ENCODE data around the gene HTR4. TPM values are rescaled to one million over a fixed set of nuclear protein-coding genes. Genes with fewer than 3 reads are reported as not detected.

The HTR4 gene
- total RNA-seq, 1 donor from 2014 or later, result not detected

GRCh38 chr5:148515460-148515859 lies 138.9 kb downstream of the HTR4 start:
- H3K9me3 Mint-ChIP-seq (ENCODE audit: unreplicated experiment), result no peaks in the 10 kb centered on the region
- H3K36me3 Mint-ChIP-seq (ENCODE audit: low read depth, unreplicated experiment), result no peaks in the 10 kb centered on the region
- H3K27me3 Mint-ChIP-seq (ENCODE audit: unreplicated experiment), result no peaks in the 10 kb centered on the region
- TF ChIP-seq CTCF (IDR thresholded peaks at IDR 0.05; ENCODE audit: unreplicated experiment), result no peak
- H3K4me1 Mint-ChIP-seq (ENCODE audit: unreplicated experiment), result no peaks in the 10 kb centered on the region
- no peak for DNase-seq (ENCODE audit: low spot score)
- no peak overlapping the region for H3K4me3 Mint-ChIP-seq (ENCODE audit: unreplicated experiment)
- no peak overlapping the region for H3K27ac Mint-ChIP-seq (ENCODE audit: unreplicated experiment)

GRCh38 chr5:148514344-148514743 lies 140.0 kb downstream of the HTR4 start:
- Mint-ChIP-seq H3K36me3 (ENCODE audit: low read depth, unreplicated experiment) (no peaks in the 10 kb centered on the region), H3K27me3 (ENCODE audit: unreplicated experiment) (no peaks in the 10 kb centered on the region), H3K4me1 (ENCODE audit: unreplicated experiment) (no peaks in the 10 kb centered on the region)

GRCh38 chr5:148512498-148512897 lies 141.8 kb downstream of the HTR4 start:
- Mint-ChIP-seq H3K36me3 (ENCODE audit: low read depth, unreplicated experiment) (no peaks in the 10 kb centered on the region), H3K27ac (ENCODE audit: unreplicated experiment) (no peak overlapping the region), H3K4me3 (ENCODE audit: unreplicated experiment) (no peak overlapping the region), H3K4me1 (ENCODE audit: unreplicated experiment) (no peaks in the 10 kb centered on the region), H3K27me3 (ENCODE audit: unreplicated experiment) (no peaks in the 10 kb centered on the region), H3K9me3 (ENCODE audit: unreplicated experiment) (no peaks in the 10 kb centered on the region)
- DNase-seq (ENCODE audit: low spot score), result no peak
- no peak for TF ChIP-seq CTCF (IDR thresholded peaks at IDR 0.05; ENCODE audit: unreplicated experiment)

More at GRCh38 chr5:148514344-148514743, 140.0 kb downstream of the HTR4 start:
- Mint-ChIP-seq H3K4me3 (ENCODE audit: unreplicated experiment) (no peak overlapping the region), H3K27ac (ENCODE audit: unreplicated experiment) (no peak overlapping the region), H3K9me3 (ENCODE audit: unreplicated experiment) (no peaks in the 10 kb centered on the region)
- TF ChIP-seq CTCF (IDR thresholded peaks at IDR 0.05; ENCODE audit: unreplicated experiment), result no peak
- no peak for DNase-seq (ENCODE audit: low spot score)

GRCh38 chr5:148511810-148512347 lies 142.4 kb downstream of the HTR4 start:
- Mint-ChIP-seq H3K36me3 (ENCODE audit: low read depth, unreplicated experiment) (no peaks in the 10 kb centered on the region), H3K4me3 (ENCODE audit: unreplicated experiment) (no peak overlapping the region), H3K9me3 (ENCODE audit: unreplicated experiment) (no peaks in the 10 kb centered on the region), H3K4me1 (ENCODE audit: unreplicated experiment) (no peaks in the 10 kb centered on the region), H3K27ac (ENCODE audit: unreplicated experiment) (no peak overlapping the region), H3K27me3 (ENCODE audit: unreplicated experiment) (no peaks in the 10 kb centered on the region)
- TF ChIP-seq CTCF (IDR thresholded peaks at IDR 0.05; ENCODE audit: unreplicated experiment), result no peak
- no peak for DNase-seq (ENCODE audit: low spot score)

GRCh38 chr5:148509893-148510292 lies 144.4 kb downstream of the HTR4 start:
- H3K4me3 Mint-ChIP-seq (ENCODE audit: unreplicated experiment), result no peak overlapping the region
- TF ChIP-seq CTCF (IDR thresholded peaks at IDR 0.05; ENCODE audit: unreplicated experiment), result no peak
- DNase-seq (ENCODE audit: low spot score), result no peak
- no peaks in the 10 kb centered on the region for H3K9me3 Mint-ChIP-seq (ENCODE audit: unreplicated experiment)
- no peaks in the 10 kb centered on the region for H3K4me1 Mint-ChIP-seq (ENCODE audit: unreplicated experiment)
- no peak overlapping the region for H3K27ac Mint-ChIP-seq (ENCODE audit: unreplicated experiment)
- H3K36me3 Mint-ChIP-seq (ENCODE audit: low read depth, unreplicated experiment), result no peaks in the 10 kb centered on the region
- H3K27me3 Mint-ChIP-seq (ENCODE audit: unreplicated experiment), result no peaks in the 10 kb centered on the region
